Activated CD8-positive, alpha-beta T cell treated with anti-CD3 and anti-CD28 coated beads, Interleukin-2, amount 10 ng/mL, durations not matched to agents 7 days and 5 days (primary cell): Measurements from ENCODE around the gene TTYH3. TPM values are rescaled to one million over a fixed set of nuclear protein-coding genes. Genes with fewer than 3 reads are reported as not detected.

Source experiments
- ATAC-seq: fragments of 150-1000 bp; cut with Tn5 transposase; one replicate; pipeline ENCODE4 v1.10.0; 2021; ENCODE audit warnings: moderate library complexity
- CTCF ChIA-PET: fragments of 350-600 bp; sonication (Branson Sonifier 250); formaldehyde crosslinking; loops from one replicate; lab custom pipeline; 2021; ENCODE audit warnings: antibody characterized with exemption; lab: Charles Lee
- POLR2A ChIA-PET: fragments of 350-600 bp; sonication (Branson Sonifier 250); formaldehyde crosslinking; loops from one replicate; lab custom pipeline; 2021; ENCODE audit warnings: antibody characterized with exemption; lab: Charles Lee
- DNase-seq: peaks from one replicate; pipeline ENCODE4 v3.0.0-alpha.2; 2020
- H3K27ac Mint-ChIP-seq: one replicate; pipeline ENCODE4 v1.8.0; 2021; ENCODE audit warnings: mild to moderate bottlenecking, mixed read lengths
- H3K27me3 Mint-ChIP-seq: one replicate; pipeline ENCODE4 v1.8.0; 2021; ENCODE audit warnings: low read depth, mixed read lengths
- H3K36me3 Mint-ChIP-seq: one replicate; pipeline ENCODE4 v1.8.0; 2021; ENCODE audit warnings: low read depth, mixed read lengths
- H3K4me1 Mint-ChIP-seq: one replicate; pipeline ENCODE4 v1.8.0; 2021; ENCODE audit warnings: low read depth, mixed read lengths
- H3K4me3 Mint-ChIP-seq: one replicate; pipeline ENCODE4 v1.8.0; 2021; ENCODE audit warnings: mild to moderate bottlenecking, mixed read lengths
- H3K9me3 Mint-ChIP-seq: one replicate; pipeline ENCODE4 v1.8.0; 2022; ENCODE audit warnings: mixed read lengths; ENCODE audit not compliant: insufficient read depth
- total RNA-seq, 2 experiments: library from RNA; stranded (reverse); gene quantifications; one replicate each; pipeline ENCODE4 v1.2.3, GENCODE V29; 2021

TTYH3 gene
- total RNA-seq, 2 experiments from 2014 or later: 37.0 to 37.7 TPM

GRCh38 chr7:2639695-2640481 lies 8.1 kb downstream of the TTYH3 start:
- Mint-ChIP-seq H3K36me3 (no peaks in the 10 kb centered on the region), H3K27ac (no peak overlapping the region), H3K4me1 (peaks cover 18% of the 10 kb centered on the region), H3K4me3 (no peak overlapping the region), H3K9me3 (no peaks in the 10 kb centered on the region), H3K27me3 (no peaks in the 10 kb centered on the region)
- CTCF ChIA-PET: interaction anchor here (1.9 kb wide), 1 partner anchor 70 kb away, joined by 4 read pairs; no protein-coding TSS in a partner anchor
- POLR2A ChIA-PET: no interaction called here
- no peak for DNase-seq
- ATAC-seq: no peak

DNA sequence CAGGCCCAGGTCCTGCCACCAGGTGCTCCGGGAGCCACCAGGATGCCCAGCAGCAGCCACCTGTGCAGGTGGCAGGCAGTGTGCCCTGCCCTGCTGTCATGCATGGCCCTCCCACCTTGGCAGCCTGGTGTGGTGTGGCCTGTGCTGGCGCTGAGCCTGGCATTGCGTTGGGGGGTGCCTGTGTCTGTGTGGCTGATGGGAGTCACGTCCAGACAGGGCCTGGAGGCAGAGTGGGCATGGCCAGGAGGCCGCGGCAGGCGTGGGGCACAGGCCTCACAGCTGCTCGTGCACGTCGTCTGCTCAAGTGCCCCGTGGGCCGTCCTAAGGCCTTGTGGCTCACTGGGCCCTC lies 8.7 kb downstream of the TTYH3 start:
- ATAC-seq (no peak), DNase-seq (no peak)
- H3K36me3 Mint-ChIP-seq: no peaks in the 10 kb centered on the region
- no peak overlapping the region for H3K4me3 Mint-ChIP-seq
- no peak overlapping the region for H3K27ac Mint-ChIP-seq
- H3K9me3 Mint-ChIP-seq: no peaks in the 10 kb centered on the region
- ChIA-PET POLR2A (no interaction called here), CTCF (no interaction called here)
- H3K4me1 Mint-ChIP-seq: peaks cover 22% of the 10 kb centered on the region
- H3K27me3 Mint-ChIP-seq: no peaks in the 10 kb centered on the region

GRCh38 chr7:2640846-2641316 lies 9.1 kb downstream of the TTYH3 start:
- DNase-seq: no peak
- Mint-ChIP-seq H3K4me3 (no peak overlapping the region), H3K27ac (no peak overlapping the region), H3K4me1 (peaks cover 26% of the 10 kb centered on the region), H3K36me3 (no peaks in the 10 kb centered on the region), H3K27me3 (no peaks in the 10 kb centered on the region), H3K9me3 (no peaks in the 10 kb centered on the region)
- POLR2A ChIA-PET: no interaction called here
- CTCF ChIA-PET: interaction anchor here (5.8 kb wide), 1 partner anchor 69 kb away, joined by 34 read pairs; no protein-coding TSS in a partner anchor
- no peak for ATAC-seq

DNA sequence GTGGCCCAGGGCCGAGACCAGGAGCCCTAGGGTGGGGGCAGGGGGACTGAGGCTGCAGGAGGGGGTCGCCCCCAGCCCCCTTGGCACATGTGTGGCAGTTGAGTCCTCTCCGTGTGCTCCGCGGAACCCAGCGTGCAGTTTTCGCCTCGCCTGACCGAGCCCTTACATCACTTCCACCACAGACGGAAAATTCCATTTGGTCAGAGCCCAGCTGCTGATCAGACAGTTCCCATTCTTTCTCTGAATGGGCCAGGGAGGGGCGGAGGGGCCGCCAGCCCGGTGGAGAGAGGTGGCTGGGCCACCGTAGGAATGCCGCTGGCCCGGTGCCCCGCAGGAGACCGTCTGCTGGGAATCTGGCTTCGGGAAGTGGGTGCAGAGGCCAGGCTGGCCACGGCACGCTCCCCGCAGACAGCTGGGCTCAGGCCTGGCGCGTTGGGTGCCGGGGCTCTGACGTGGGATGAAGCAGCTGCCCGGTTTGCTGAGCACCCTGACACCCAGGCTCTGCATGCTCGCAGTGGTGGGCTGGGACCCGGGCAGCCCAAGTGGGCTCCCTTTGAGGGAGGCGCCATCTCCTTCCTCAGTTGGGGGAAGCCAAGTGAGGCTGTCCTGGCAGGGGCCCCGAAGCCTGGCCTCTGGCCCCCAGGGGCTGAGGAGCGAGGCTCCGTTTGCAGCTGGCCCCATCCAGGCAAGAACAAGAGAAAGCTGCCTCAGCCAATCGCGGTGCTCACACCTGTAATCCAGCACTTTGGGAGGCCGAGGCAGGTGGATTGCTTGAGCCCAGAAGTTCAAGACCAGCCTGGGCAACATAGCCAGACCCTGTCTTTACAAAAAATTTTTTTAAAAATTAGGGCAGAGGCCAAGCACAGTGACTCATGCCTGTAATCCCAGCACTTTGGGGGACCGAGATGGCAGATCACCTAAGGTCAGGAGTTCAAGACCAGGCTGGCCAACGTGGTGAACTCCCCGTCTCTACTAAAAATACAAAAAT lies 9.9 kb downstream of the TTYH3 start:
- ChIA-PET POLR2A (no interaction called here), CTCF (interaction anchor here (5.8 kb wide), 1 partner anchor 68 kb away, joined by 34 read pairs; no protein-coding TSS in a partner anchor)
- Mint-ChIP-seq H3K36me3 (no peaks in the 10 kb centered on the region), H3K27ac (no peak overlapping the region), H3K9me3 (no peaks in the 10 kb centered on the region), H3K4me1 (peaks cover 33% of the 10 kb centered on the region), H3K4me3 (no peak overlapping the region), H3K27me3 (no peaks in the 10 kb centered on the region)
- ATAC-seq (no peak), DNase-seq (no peak)

DNA sequence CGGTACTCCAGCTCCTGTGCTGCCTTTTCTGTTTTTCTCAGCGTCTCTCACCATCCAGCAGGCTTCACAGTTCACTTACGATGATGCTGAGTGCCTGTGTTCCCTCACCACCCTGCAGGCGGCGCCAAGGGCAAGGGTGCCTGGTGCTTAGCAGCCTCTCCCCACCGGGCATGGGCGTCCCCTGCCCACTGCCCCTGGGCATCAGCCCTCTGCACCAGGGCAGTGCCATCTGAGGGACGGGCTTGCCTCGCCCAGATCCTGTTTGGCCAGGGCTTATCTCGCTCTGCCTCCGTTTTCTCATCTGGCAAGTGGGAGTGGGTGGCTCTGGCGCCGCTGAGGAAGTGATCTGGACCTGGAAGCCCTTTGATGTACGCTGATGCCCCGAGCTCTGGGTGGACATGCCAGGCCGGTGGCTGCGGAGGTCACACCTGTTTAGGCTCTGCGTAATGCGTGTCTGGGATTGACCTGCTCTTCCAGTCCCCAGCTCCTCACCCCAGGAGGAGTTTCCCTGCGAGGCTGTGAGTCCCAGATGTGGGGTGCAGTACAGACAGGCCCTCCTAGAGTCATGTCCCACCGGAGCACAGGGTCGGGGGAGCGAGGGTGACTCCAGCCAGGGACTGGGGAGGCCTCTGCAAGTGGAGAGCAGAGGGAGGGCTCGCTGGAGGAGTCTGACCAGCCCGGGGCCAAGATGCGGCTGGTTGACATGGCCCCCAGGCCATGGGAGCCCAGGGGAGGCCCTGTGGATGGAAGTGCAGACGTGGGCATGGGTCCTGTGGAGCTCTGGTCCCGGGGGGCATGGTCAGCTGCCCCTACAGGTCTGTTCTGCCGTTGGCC lies 11.8 kb downstream of the TTYH3 start:
- Mint-ChIP-seq H3K27me3 (no peaks in the 10 kb centered on the region), H3K4me1 (peaks cover 33% of the 10 kb centered on the region), H3K36me3 (peaks cover 2% of the 10 kb centered on the region), H3K9me3 (no peaks in the 10 kb centered on the region), H3K4me3 (no peak overlapping the region), H3K27ac (no peak overlapping the region)
- ChIA-PET POLR2A (interaction anchor here (0.7 to 2.7 kb wide), 4 partner anchors 8 to 213 kb away, joined by 3 to 14 read pairs (median 8); partner anchors contain the start of gene TTYH3), CTCF (interaction anchor here (0.6 to 5.8 kb wide), 9 partner anchors 12 to 75 kb away, joined by 3 to 34 read pairs (median 4); partner anchors contain the start of gene TTYH3)
- DNase-seq (peak; percentile 33), ATAC-seq (no peak)

- H3K27me3 Mint-ChIP-seq: no peaks in the 10 kb centered on the region
- ATAC-seq: no peak
- H3K4me3 Mint-ChIP-seq: no peak overlapping the region
Measured at GRCh38 chr7:2644220-2644561, 12.4 kb downstream of the TTYH3 start.

DNA sequence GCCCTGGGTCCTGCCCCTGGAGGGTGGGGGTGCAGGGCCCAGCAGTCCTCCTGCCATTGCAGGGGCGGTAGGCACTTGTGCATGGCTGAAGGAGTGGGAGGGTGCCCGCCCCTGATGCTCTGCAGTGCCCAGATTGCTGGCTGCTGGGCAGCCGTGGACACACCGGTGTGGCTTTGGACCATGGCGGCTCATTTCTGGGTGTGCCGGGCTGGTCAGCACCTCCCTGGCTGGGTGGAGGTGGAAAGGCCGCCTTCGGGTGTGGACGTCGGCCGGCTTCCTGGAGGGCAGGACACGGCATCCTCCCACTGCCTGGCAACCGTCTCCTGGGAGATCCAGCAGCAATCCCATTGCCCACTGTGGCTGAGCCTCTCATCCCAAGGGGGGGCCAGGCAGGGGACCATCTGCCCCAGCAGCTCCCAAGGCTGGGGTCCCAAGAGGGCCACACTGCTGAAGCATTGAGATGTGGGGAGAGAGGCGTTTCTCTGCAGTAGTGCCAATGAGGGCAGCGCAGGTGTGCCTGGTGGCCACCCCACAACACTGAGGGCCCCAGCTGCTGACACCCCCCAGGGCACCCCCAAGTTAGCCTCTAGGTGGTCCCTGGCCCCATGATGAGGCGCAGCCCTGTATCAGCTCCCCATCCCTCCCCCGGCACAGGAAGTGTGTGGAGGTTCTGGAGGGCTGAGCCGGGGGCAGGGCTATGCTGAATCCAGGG lies 12.9 kb downstream of the TTYH3 start:
- POLR2A ChIA-PET: interaction anchor here (1.0 to 2.7 kb wide), 7 partner anchors 10 to 136 kb away, joined by 3 to 14 read pairs (median 6); partner anchors contain the start of gene TTYH3
- ATAC-seq: peak; percentile 75
- H3K27me3 Mint-ChIP-seq: no peaks in the 10 kb centered on the region
- DNase-seq: no peak
- H3K9me3 Mint-ChIP-seq: no peaks in the 10 kb centered on the region
- H3K4me1 Mint-ChIP-seq: peaks cover 33% of the 10 kb centered on the region
- CTCF ChIA-PET: interaction anchor here (1.1 to 5.8 kb wide), 5 partner anchors 12 to 74 kb away, joined by 3 to 34 read pairs (median 8); no protein-coding TSS in a partner anchor
- peaks cover 2% of the 10 kb centered on the region for H3K36me3 Mint-ChIP-seq
- H3K27ac Mint-ChIP-seq: peak overlapping the region; percentile 95
- H3K4me3 Mint-ChIP-seq: peak overlapping the region; percentile 72

More at GRCh38 chr7:2644220-2644561, 12.4 kb downstream of the TTYH3 start:
- Mint-ChIP-seq H3K9me3 (no peaks in the 10 kb centered on the region), H3K27ac (peak overlapping the region; percentile 95), H3K36me3 (peaks cover 2% of the 10 kb centered on the region), H3K4me1 (peaks cover 33% of the 10 kb centered on the region)
- ChIA-PET CTCF (interaction anchor here (0.6 to 5.8 kb wide), 7 partner anchors 13 to 75 kb away, joined by 3 to 34 read pairs (median 6); no protein-coding TSS in a partner anchor), POLR2A (interaction anchor here (0.7 to 2.7 kb wide), 4 partner anchors 9 to 213 kb away, joined by 3 to 14 read pairs (median 8); partner anchors contain the start of gene TTYH3)
- DNase-seq: no peak

- ATAC-seq (peak; percentile 79), DNase-seq (peak; percentile 85)
- H3K4me3 Mint-ChIP-seq: peak overlapping the region; percentile 72
- POLR2A ChIA-PET: interaction anchor here (1.2 to 2.7 kb wide), 6 partner anchors 10 to 136 kb away, joined by 3 to 14 read pairs (median 6); partner anchors contain the start of gene TTYH3
- no peaks in the 10 kb centered on the region for H3K27me3 Mint-ChIP-seq
- CTCF ChIA-PET: interaction anchor here (1.9 to 5.8 kb wide), 4 partner anchors 12 to 74 kb away, joined by 6 to 34 read pairs (median 11); no protein-coding TSS in a partner anchor
- peaks cover 33% of the 10 kb centered on the region for H3K4me1 Mint-ChIP-seq
- peaks cover 2% of the 10 kb centered on the region for H3K36me3 Mint-ChIP-seq
- peak overlapping the region; percentile 95 for H3K27ac Mint-ChIP-seq
- no peaks in the 10 kb centered on the region for H3K9me3 Mint-ChIP-seq
Measured at GRCh38 chr7:2645274-2645868, 13.6 kb downstream of the TTYH3 start.

GRCh38 chr7:2646336-2646679 lies 14.5 kb downstream of the TTYH3 start:
- Mint-ChIP-seq H3K36me3 (peaks cover 2% of the 10 kb centered on the region), H3K4me1 (peaks cover 33% of the 10 kb centered on the region), H3K27me3 (no peaks in the 10 kb centered on the region), H3K4me3 (no peak overlapping the region), H3K9me3 (no peaks in the 10 kb centered on the region), H3K27ac (peak overlapping the region; percentile 95)
- CTCF ChIA-PET: interaction anchor here (5.8 kb wide), 1 partner anchor 64 kb away, joined by 34 read pairs; no protein-coding TSS in a partner anchor
- DNase-seq: no peak
- ATAC-seq: no peak
- POLR2A ChIA-PET: interaction anchor here (2.3 kb wide), 1 partner anchor 11 kb away, joined by 14 read pairs; no protein-coding TSS in a partner anchor
